Loucy (cell line): ENCODE data around the gene CBARP.

Experiments used
- EZH2phosphoT487 ChIP-seq: fragments of 200-600 bp; IDR thresholded peaks from 2 replicates; pipeline ENCODE4 v1.6.1; 2018; ENCODE audit warnings: antibody characterized with exemption, mild to moderate bottlenecking, moderate library complexity, borderline replicate concordance
- TF ChIP-seq, protein P1 (sequence below): fragments of 200-600 bp; sonication (generic); conservative IDR thresholded peaks from 2 replicates; pipeline ENCODE4 v1.5.1; 2014; ENCODE audit warnings: mild to moderate bottlenecking, antibody characterized with exemption, low read length

DNA sequence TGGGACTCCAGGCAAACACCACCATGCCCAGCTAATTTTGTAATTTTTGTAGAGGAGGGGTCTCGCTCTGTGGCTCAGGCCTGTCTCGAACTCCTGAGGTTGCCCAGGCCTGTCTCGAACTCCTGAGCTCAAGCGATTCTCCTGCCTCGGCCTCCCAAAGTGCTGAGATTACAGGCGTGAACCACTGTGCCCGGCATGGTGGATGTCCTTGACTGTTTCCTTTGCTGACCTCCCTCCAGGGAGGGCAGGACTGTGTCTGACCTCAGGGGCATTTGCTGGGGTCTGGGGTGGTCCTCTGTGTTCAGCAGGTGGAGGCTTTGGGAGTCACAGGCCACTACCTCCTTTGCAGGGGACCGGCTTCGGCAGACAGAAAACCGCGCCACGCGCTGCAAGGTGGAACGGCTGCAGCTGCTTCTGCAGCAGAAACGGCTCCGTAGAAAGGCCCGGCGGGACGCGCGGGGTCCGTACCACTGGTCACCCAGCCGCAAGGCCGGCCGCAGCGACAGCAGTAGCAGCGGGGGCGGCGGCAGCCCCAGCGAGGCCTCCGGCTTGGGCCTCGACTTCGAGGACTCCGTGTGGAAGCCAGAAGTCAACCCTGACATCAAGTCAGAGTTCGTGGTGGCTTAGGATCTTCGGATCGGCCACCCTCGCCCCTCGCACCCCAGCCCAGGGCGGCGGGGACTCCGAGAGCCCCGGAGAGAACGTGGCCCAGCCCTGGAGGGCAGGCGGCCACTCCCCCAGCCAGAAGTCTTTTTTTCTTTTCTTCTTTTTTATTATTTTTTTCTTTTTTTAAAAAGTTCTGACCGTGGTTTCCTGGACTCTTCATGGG lies 19.1 kb upstream of the CBARP start:
- TF ChIP-seq, protein P1, sequence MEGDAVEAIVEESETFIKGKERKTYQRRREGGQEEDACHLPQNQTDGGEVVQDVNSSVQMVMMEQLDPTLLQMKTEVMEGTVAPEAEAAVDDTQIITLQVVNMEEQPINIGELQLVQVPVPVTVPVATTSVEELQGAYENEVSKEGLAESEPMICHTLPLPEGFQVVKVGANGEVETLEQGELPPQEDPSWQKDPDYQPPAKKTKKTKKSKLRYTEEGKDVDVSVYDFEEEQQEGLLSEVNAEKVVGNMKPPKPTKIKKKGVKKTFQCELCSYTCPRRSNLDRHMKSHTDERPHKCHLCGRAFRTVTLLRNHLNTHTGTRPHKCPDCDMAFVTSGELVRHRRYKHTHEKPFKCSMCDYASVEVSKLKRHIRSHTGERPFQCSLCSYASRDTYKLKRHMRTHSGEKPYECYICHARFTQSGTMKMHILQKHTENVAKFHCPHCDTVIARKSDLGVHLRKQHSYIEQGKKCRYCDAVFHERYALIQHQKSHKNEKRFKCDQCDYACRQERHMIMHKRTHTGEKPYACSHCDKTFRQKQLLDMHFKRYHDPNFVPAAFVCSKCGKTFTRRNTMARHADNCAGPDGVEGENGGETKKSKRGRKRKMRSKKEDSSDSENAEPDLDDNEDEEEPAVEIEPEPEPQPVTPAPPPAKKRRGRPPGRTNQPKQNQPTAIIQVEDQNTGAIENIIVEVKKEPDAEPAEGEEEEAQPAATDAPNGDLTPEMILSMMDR: no peak
- no peak for TF ChIP-seq EZH2phosphoT487
